H1 (cell line): ENCODE results near the gene PXT1. TPM values are rescaled to one million over a fixed set of nuclear protein-coding genes. Genes with fewer than 3 reads are reported as not detected.

Experiments used
- EP300 ChIP-seq, 2 experiments: IDR thresholded peaks; 1 replicate in 1 of 2; 2 replicates in 1 of 2; pipeline ENCODE4 v1.6.1; 2011 to 2012; ENCODE audit warnings: low read depth in 2 of 2, low read length in 2 of 2, mild to moderate bottlenecking in 2 of 2, borderline replicate concordance in 1 of 2, inconsistent platforms in 1 of 2, moderate library complexity in 1 of 2
- HDAC6 ChIP-seq: IDR thresholded peaks from one replicate; pipeline ENCODE4 v1.7.1; 2012; ENCODE audit warnings: low read depth, mild to moderate bottlenecking, inconsistent platforms, low read length, moderate library complexity
- JUND ChIP-seq: IDR thresholded peaks from 2 replicates; pipeline ENCODE4 v1.6.1; 2011; ENCODE audit warnings: mild to moderate bottlenecking, improper control_type of control experiment, low read length
- SUZ12 ChIP-seq: fragments of 200-600 bp; sonication (generic); IDR thresholded peaks from 2 replicates; pipeline ENCODE4 v1.6.1; 2012; ENCODE audit warnings: mild to moderate bottlenecking, inconsistent platforms, low read length, moderate library complexity, mixed read lengths
- polyA plus RNA-seq, 7 experiments: library from polyadenylated mRNA; depleted of rRNA in 3 of 7; stranded (reverse) in 5 of 7; unstranded in 2 of 7; fragments of >200 nt in 5 of 7; fragments of 200-250 nt in 2 of 7; gene quantifications; 1 replicate in 5 of 7; 2 replicates in 1 of 7; 4 replicates in 1 of 7; pipeline versions ENCODE4 v1.2.1 to v1.2.3, GENCODE V29; 2011 to 2013; ENCODE audit warnings: missing spikeins in 2 of 7, mixed read lengths in 2 of 7
- total RNA-seq: library from RNA; stranded (reverse); fragmentation: NEBNext Ultra II Directional; extraction: Animal tissue kit (Norgen Biotek cat#: 25700); gene quantifications from 2 replicates; pipeline ENCODE4 v1.2.1, GENCODE V29; 2021
- TF ChIP-seq, protein P1 (sequence below): IDR thresholded peaks from 2 replicates; pipeline ENCODE4 v1.6.1; 2011; ENCODE audit warnings: low read length, improper control_type of control experiment
- TF ChIP-seq, protein P2 (sequence below): IDR thresholded peaks from 2 replicates; pipeline ENCODE4 v1.6.1; 2011; ENCODE audit warnings: low read depth, mild to moderate bottlenecking, low read length; ENCODE audit not compliant: insufficient read depth

Gene PXT1
- total and polyA plus RNA-seq, 2 of the 8 experiments (the other 6 are each of a cell fraction or from before 2014, with no cell fraction given): 0.06 TPM; not detected in 1

DNA sequence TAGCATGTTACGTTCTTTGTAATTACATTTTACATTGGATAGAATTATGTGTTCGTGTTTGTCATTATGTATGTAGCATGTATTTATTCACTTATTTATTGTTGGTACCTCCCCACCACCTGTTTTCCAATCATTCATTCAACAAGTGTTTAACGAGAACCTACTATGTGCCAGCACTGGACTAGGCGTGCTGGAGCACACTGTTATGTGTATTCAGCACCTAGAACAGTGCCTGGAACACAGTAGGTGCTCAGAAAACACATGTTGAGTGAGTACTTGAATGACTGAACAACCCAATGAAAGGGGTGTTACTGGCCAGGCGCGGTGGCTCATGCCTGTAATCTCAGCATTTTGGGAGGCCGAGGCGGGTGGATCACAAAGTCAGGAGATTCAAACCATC, 66.5 kb downstream of the PXT1 start (continued):
- TF ChIP-seq, protein P1, sequence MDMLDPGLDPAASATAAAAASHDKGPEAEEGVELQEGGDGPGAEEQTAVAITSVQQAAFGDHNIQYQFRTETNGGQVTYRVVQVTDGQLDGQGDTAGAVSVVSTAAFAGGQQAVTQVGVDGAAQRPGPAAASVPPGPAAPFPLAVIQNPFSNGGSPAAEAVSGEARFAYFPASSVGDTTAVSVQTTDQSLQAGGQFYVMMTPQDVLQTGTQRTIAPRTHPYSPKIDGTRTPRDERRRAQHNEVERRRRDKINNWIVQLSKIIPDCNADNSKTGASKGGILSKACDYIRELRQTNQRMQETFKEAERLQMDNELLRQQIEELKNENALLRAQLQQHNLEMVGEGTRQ: no peak
- TF ChIP-seq SUZ12 (no peak), JUND (no peak), EP300 (IDR thresholded peaks at IDR 0.05; ENCODE audit: borderline replicate concordance in 1 of 2, low read depth in 2 of 2, low read length in 2 of 2) (no peak), HDAC6 (no peak)
- TF ChIP-seq, protein P2, sequence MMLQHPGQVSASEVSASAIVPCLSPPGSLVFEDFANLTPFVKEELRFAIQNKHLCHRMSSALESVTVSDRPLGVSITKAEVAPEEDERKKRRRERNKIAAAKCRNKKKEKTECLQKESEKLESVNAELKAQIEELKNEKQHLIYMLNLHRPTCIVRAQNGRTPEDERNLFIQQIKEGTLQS: no peak
